Ovary (tissue), 9 donors: ENCODE results near the gene FPR3. TPM values are rescaled to one million over a fixed set of nuclear protein-coding genes. Genes with fewer than 3 reads are reported as not detected.

Experiments
- DNase-seq, 5 donors: peaks; one replicate each; pipeline ENCODE4 v3.0.0-alpha.2; 2019 to 2020
- H3K27ac ChIP-seq, 2 donors: fragments of 200-600 bp; one replicate each; pipeline versions ENCODE4 v1.5.1 to v1.8.0; 2019 to 2022
- H3K27me3 ChIP-seq: fragments of 200-600 bp; one replicate; pipeline ENCODE4 v1.8.0; 2022
- H3K36me3 ChIP-seq: fragments of 200-600 bp; sonication (generic); one replicate; pipeline ENCODE4 v1.5.1; 2019
- H3K4me1 ChIP-seq: one replicate; pipeline ENCODE4 v1.8.1; 2013; ENCODE audit warnings: mild to moderate bottlenecking, moderate library complexity; ENCODE audit not compliant: insufficient read depth
- H3K4me3 ChIP-seq: fragments of 200-600 bp; sonication (generic); one replicate; pipeline ENCODE4 v1.5.1; 2017
- H3K9me3 ChIP-seq, 2 donors: fragments of 200-600 bp in 1 of 2; sonication (generic) in 1 of 2; one replicate each; pipeline versions ENCODE4 v1.5.1 to v1.8.1; 2013 to 2019; ENCODE audit warnings: mild to moderate bottlenecking in 1 of 2, moderate library complexity in 1 of 2
- CTCF ChIP-seq, 3 donors: fragments of 450-650 bp in 2 of 3; fragments of 200-600 bp in 1 of 3; IDR thresholded peaks; one replicate each; pipeline versions ENCODE4 v1.5.1 to v1.8.0; 2016 to 2022; ENCODE audit warnings: antibody characterized with exemption in 3 of 3, mild to moderate bottlenecking in 1 of 3
- EP300 ChIP-seq: sonication (generic); formaldehyde crosslinking; IDR thresholded peaks from one replicate; pipeline ENCODE4 v1.6.1; 2017; ENCODE audit warnings: antibody characterized with exemption
- POLR2A ChIP-seq: fragments of 450-650 bp; IDR thresholded peaks from one replicate; pipeline ENCODE4 v1.6.1; 2017; ENCODE audit warnings: antibody characterized with exemption, mild to moderate bottlenecking, moderate library complexity
- WGBS, 3 donors: extraction: QIAGEN DNeasy Blood & Tissue Kit in 1 of 3; methylation state at CpG; one replicate each; pipeline versions ENCODE4 v1.1.5 to v1.1.7; 2013 to 2017; 5-methylcytosine and 5-hydroxymethylcytosine counted together
- intact Hi-C, 4 donors: fragments of 100-400 bp; cut with DNase I; formaldehyde crosslinking; loops; one replicate each; pipeline versions ENCODE4 v1.11.0 to v1.15.1; 2022 to 2023
- polyA plus RNA-seq, 2 donors: library from polyadenylated mRNA; stranded (reverse); fragments of 200-250 nt in 1 of 2; fragments of 350-450 nt in 1 of 2; fragmentation: Illumina TruSeq in 1 of 2; extraction: RNeasy Lipid Tissue Mini Kit (QIAGEN cat#74804) in 1 of 2; gene quantifications; one replicate each; pipeline ENCODE4 v1.2.3, GENCODE V29; 2013 to 2014
- total RNA-seq, 7 donors: library from RNA; depleted of rRNA in 2 of 7; stranded (reverse); fragments of >200 nt in 2 of 7; fragmentation: NEBNext Ultra II Directional in 3 of 7; extraction: Animal tissue kit (Norgen Biotek cat#: 25700) in 3 of 7; gene quantifications; one replicate each; pipeline versions ENCODE4 v1.1.0 to v1.2.4, GENCODE V29; 2016 to 2023
- donor health status: DM: no; HTN: no; CAD: no; lungs with moderate emphysema.
- donor health status: DM: no; HTN: no; CAD: no.
- donor health status: Bipolar disorder and iron deficiency.
- donor health status: DM: yes; HTN: yes; CAD: no.
- donor health status: DM: no; HTN: no; CAD: no.
- donor health status: DM: yes; HTN: yes; CAD: no.

FPR3 gene
- total and polyA plus RNA-seq, 9 donors, result 1.5 to 20.5 (median 3.5) TPM

- no peak for TF ChIP-seq EP300
- no peak for TF ChIP-seq CTCF (IDR thresholded peaks at IDR 0.05)
- TF ChIP-seq POLR2A, result no peak
- intact Hi-C loops, result no loop called here
- DNase-seq, result no peak
- H3K36me3 ChIP-seq, result no peaks in the 10 kb centered on the region
- 84 to 91% (median 87%) methylated on average over 11 of the region's 11 CpGs for WGBS, 3 donors
- H3K27me3 ChIP-seq, result no peaks in the 10 kb centered on the region
- H3K9me3 ChIP-seq, result peaks cover 0 to 5% of the 10 kb centered on the region in 2 donors
- H3K4me3 ChIP-seq, result no peak overlapping the region
- H3K4me1 ChIP-seq, result no peaks in the 10 kb centered on the region
- H3K27ac ChIP-seq, result no peak overlapping the region
These were observed 16.4 kb downstream of the FPR3 start for GRCh38 chr19:51811344-51811743.

DNA sequence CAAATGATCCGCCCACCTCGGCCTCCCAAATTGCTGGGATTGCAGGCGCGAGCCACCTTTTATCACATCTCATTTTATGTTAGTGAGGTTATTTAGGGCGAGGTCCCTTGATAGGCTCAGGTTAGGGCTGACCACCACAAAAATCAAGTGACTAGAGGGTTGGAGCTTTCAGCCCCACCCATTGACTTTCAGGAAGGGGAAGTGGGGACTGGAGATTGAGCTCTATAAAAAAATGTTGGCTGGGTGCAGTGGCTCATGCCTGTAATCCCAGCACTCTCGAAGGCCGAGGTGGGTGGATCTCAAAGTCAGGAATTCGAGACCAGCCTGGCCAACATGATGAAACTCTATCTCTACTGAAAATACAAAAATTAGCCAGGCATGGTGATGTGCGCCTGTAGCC lies 20.1 kb downstream of the FPR3 start:
- no peaks in the 10 kb centered on the region for H3K4me1 ChIP-seq
- no peaks in the 10 kb centered on the region for H3K27me3 ChIP-seq
- no peak overlapping the region for H3K27ac ChIP-seq
- no peak overlapping the region for H3K4me3 ChIP-seq
- H3K36me3 ChIP-seq, result no peaks in the 10 kb centered on the region
- intact Hi-C loops, result no loop called here
- peaks cover 0 to 5% of the 10 kb centered on the region in 2 donors for H3K9me3 ChIP-seq
- 90 to 94% (median 90%) methylated on average over 9 of the region's 9 CpGs for whole genome bisulfite sequencing, 3 donors
- DNase-seq, result no peak
- no peak for TF ChIP-seq CTCF (IDR thresholded peaks at IDR 0.05)
- no peak for TF ChIP-seq EP300

DNA sequence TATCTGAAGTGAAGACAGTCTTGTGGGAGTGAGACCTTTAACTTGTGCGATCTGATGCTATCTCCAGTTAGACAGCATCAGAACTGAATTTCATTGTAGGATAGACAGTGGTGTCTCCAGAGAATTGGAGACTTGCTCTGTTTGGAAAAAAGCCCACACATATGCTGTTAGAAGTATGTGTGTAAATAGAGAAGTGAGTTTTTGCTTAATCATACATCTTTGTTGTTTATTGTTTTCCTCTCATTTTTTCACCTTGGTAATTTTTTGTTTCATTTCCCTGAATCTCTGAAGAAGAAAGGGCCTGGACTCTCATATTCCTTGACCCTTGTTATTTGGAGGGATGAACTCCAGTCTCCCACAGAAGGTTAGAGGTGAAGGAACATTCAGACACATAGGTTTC lies 21.8 kb downstream of the FPR3 start:
- Histone ChIP-seq H3K4me3 (no peak overlapping the region), H3K27me3 (no peaks in the 10 kb centered on the region), H3K4me1 (no peaks in the 10 kb centered on the region), H3K36me3 (no peaks in the 10 kb centered on the region), H3K9me3 (no peaks in the 10 kb centered on the region), H3K27ac (no peak overlapping the region)
- DNase-seq, result no peak
- intact Hi-C loops, result no loop called here
- WGBS, 3 donors, result 73 to 80% (median 76%) methylated on average over 1 of the region's 1 CpG
- TF ChIP-seq POLR2A, result no peak
- no peak for TF ChIP-seq EP300
- TF ChIP-seq CTCF (IDR thresholded peaks at IDR 0.05), result no peak

GRCh38 chr19:51820011-51820410 lies 25.1 kb downstream of the FPR3 start:
- 59 to 75% (median 66%) methylated on average over 3 of the region's 3 CpGs for WGBS, 3 donors

More at GRCh38 chr19:51820011-51820410, 25.1 kb downstream of the FPR3 start:
- Histone ChIP-seq H3K9me3 (no peaks in the 10 kb centered on the region), H3K27me3 (no peaks in the 10 kb centered on the region), H3K27ac (no peak overlapping the region), H3K4me1 (no peaks in the 10 kb centered on the region), H3K4me3 (no peak overlapping the region), H3K36me3 (no peaks in the 10 kb centered on the region)
- no peak for DNase-seq
- intact Hi-C loops, result no loop called here
- TF ChIP-seq EP300 (no peak), CTCF (IDR thresholded peaks at IDR 0.05) (no peak), POLR2A (no peak)
